Mucosa of gallbladder (tissue), 1 donor: Measurements from ENCODE around the gene PRKCSH. TPM values are rescaled to one million over a fixed set of nuclear protein-coding genes. Genes with fewer than 3 reads are reported as not detected.
"Not testable (repeated sequence)": the region's sequence is repeated elsewhere in the genome, so short reads cannot be mapped to it uniquely, and the experiment has no call there.

Experiments
- DNase-seq: peaks from one replicate; pipeline ENCODE4 v3.0.0-alpha.2; 2020; ENCODE audit warnings: low spot score
- total RNA-seq: library from RNA; stranded (reverse); gene quantifications from one replicate; pipeline ENCODE4 v1.2.1, GENCODE V29; 2021
- donor health status: DM: no; HTN: no; CAD: no.

Gene PRKCSH
- total RNA-seq, 1 donor from 2014 or later, result 357 TPM

DNA sequence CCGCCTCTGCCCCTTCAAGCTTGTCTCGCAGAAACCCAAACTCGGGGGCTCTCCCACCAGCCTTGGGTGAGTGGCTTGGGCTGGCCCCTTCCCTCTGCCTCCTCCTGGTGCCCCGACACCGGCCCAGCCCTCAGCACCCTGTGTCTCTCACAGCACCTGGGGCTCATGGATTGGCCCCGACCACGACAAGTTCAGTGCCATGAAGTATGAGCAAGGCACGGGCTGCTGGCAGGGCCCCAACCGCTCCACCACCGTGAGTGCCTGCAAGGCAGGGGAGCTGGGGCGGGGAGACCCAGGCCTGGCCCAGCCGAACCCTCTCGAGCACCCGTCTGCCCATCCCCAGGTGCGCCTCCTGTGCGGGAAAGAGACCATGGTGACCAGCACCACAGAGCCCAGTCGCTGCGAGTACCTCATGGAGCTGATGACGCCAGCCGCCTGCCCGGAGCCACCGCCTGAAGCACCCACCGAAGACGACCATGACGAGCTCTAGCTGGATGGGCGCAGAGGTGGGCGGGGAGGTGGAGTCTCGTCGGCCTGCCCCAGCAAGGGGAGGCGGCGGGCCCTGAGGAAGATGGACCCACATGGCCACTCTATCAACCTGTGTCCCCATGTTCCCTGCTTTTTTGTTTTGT, 13.6 kb downstream of the PRKCSH start:
- no peak for DNase-seq

DNA sequence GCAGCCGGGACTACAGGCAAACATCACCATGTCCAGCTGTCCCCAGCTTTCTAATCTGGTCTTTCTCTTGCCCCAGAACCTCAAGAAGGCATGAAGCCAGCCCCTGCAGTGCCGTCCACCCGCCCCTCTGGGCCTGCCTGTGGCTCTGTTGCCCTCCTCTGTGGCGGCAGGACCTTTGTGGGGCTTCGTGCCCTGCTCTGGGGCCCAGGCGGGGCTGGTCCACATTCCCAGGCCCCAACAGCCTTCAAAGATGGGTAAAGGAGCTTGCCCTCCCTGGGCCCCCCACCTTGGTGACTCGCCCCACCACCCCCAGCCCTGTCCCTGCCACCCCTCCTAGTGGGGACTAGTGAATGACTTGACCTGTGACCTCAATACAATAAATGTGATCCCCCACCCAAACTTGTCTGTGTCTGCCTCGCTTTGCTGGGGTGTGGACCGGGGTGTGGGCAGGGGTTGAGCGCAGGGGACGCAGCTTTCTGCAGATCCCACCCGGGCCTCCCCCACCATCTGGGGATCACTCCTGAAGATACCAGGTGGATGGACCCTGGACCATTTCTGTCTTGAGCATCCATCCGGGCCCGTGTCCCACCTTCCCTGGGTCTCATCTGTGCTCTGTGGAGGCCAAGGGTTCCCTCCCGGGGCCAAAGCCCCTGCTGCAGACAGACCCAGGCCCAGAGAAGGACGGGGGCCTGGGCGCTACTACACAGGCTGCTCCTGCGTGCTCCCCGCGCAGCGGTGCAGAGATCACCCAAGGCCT, 15.3 kb downstream of the PRKCSH start:
- DNase-seq, result no peak

DNA sequence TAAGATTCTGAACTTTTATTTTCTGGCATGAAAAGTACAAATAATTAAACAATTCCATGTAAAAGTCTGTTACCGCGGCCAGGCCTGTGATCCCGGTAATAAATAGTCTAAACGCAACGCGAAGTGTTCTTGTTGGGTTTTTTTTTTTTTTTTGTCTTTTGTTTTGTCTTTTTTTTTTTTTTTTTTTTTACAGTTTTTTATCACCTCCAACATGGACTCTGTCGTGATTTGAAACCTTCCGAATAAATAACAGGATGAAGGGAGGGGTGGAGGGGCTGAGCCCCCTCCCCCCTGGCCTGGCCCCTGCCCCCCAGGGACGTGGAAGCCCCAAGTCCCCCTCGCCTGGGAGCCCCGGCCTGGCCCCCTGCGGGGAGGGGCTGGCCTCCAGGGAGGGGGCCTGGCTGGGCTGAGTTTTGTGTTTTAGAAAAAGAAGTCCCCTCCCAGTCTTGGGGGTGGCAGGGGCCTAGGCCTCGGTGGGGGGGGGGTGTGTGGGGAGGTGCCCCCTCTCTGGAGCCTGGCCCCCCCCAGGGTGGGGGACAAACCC, 16.0 kb downstream of the PRKCSH start:
- no peak for DNase-seq

DNA sequence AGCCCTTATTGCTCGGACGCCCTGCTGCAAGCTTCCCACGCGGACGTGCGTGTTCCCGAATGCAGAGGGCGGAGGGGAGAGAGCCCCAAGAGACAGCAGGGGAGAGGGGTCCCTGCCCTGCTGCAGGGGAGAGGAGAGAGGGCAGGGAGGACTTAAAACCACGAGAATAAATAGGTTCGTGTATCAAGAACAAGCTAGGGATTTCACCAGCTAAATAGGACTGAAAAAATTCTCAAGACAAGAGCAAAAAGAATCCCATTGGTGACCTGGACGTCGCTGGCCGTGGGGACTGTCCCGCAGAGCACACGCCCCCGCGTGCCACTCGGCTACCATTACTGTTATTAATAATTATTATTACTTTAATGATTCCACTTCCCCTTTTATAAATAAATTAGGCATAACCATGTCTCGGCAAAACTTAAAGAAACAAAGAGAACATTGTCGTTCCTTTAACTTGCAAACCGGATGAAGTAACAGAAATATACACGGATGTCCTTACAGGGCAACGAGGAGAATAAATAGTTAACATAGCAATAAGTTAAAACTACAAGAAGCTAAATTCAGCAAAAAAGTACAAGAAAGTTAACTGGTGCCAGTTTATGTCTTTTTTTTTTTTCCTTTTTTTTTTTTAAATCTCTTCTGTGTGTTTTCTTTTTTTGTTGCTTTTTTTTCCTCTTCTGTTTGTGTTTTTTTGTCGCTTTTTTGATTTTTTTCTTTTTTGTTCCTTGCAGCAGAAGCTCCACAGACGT, 16.6 kb downstream of the PRKCSH start:
- DNase-seq, result no peak

DNA sequence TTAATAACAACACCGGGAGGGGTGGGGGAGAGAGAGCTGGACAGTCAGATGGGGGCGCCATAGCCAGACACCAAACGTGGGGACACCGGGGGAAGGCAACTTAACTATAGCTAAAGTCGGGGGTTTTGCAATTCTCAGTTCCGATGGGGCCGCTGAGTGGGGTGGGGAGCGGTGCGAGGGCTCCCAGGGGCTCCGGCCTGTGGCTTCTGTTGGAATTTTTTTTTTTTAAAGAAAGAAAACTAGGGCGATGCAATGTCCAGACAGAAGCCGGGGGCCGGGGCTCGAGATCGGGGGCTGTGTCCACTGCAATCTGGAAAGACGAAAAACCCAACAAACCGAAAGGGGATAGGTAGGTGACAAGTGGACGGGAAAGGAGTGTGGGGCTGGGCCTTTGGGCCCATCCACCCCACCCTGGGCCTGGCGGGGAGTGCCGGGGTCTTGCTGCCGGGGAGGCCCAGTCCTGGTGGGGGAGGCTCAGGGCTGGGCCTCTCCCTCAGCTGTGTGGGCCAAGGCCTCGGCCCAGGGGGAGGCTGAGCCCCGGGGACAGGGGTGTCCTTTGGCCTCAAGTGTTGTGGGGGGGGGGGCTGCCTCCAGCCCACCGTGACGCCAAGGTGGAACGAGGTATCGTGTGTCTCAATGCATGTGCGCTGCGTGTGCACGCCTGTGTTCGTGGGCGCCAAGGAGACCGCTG, 17.3 kb downstream of the PRKCSH start:
- DNase-seq, result no peak

DNA sequence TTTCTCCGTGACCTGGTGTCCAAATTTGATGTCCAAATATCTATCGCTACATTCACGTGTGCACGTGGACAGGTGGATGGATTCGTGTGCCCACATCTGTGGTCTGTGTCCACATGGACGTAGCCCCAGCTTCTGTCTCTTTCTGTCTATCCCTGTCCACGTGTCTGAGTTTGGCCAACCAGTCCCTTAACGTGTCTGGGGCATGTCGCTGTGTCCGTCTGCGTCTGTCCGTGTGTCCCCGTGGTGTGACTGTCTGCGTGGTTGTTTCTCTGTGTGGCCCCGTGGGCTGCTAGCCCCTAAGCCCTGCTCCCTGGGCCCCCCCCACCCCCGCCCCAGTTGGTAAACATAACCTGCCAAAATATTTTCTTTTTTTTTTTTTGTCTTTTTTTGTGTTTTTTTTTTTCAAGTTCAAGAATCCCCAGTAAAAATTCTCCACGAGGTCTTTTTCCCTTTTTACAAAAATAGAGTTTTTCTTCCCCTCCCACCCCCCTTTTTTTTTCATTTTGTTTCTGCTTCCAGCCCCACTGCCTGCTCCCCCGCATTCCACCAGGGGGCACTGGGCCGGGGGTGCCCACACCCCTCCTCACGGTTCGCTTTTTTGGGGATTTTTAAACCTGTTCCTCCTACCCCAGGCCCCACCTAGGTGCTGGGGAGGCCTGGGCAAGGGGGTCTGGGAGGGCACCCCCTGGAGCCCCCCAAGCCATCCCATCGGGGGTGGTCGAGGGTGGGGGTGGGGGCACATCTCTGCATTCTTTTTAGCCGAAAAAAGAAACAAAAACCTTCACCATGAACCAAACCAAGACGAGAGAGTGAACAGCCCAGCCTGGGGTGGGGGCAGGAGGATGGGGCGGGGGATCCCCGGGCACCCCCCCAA, 18.3 kb downstream of the PRKCSH start:
- no peak for DNase-seq

DNA sequence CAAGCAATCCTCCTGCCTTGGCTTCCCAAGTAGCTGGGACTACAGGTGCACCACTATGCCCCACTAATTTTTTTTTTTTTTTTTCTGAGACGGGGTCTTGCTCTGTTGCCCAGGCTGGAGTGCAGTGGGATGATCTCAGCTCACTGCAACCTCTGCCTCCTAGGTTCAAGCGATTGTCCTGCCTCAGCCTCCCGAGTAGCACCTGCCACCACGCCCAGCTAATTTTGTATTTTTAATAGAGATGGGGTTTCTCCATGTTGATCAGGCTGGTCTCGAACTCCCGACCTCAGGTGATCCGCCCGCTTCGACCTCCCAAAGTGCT, 19.8 kb downstream of the PRKCSH start:
- not testable (repeated sequence) for DNase-seq

DNA sequence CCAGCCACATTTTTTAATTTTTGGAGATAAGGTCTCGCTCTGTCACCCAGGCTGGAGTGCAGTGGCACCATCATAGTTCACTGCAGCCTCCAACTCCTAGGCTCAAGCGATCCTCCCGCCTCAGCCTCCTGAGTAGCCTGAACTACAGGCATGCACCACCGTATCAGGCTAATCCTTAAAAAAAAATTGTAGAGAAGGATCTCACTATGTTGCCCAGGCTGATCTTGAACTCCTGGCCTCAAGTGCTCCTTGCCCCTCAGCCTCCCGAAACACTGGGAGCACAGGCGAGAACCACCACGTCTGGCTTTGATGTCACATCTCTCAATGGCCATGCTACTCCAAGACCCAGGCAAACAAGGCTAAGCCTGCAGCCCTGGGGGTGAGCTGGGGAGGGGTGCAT, 21.2 kb downstream of the PRKCSH start:
- DNase-seq, result no peak

DNA sequence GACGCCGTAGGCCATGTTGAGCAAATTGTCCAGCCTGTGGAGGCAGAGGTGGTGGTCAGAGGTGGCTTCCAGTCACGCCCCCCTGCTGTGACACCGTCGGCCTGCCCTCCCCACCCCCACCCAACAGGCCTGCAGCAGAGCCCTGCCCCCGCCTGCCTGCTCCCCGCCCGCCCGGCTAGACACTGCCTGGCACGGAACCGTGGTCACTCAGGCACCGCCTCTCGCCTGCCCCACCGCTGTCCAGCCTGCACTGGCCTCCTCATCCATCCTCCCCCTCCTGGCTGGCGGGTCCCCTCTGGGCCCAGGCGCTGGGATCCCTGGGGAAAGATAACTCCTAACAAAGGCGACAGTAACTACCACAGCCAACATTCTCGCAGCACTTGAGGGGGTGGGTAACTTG, 21.7 kb downstream of the PRKCSH start:
- DNase-seq, result peak; percentile 41

DNA sequence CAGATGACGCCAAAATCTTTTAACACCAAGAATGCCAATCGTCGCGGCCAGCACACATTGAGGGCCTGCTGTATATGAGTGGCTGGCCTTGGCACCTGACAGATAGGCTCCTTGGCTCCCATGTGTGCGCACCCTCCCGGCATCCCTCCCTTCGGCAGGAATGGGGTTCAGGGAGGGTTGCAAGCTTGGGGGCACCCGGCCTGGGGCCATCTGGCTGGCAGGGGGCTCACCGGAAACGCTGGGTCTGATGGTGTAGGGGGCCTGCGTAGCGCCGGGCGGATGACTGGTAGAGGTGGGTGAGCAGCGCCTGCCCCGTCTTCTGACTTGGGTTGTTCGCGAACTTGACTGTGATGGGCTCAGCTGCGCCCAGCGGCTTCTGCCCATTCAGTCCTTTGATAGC, 22.4 kb downstream of the PRKCSH start:
- no peak for DNase-seq

DNA sequence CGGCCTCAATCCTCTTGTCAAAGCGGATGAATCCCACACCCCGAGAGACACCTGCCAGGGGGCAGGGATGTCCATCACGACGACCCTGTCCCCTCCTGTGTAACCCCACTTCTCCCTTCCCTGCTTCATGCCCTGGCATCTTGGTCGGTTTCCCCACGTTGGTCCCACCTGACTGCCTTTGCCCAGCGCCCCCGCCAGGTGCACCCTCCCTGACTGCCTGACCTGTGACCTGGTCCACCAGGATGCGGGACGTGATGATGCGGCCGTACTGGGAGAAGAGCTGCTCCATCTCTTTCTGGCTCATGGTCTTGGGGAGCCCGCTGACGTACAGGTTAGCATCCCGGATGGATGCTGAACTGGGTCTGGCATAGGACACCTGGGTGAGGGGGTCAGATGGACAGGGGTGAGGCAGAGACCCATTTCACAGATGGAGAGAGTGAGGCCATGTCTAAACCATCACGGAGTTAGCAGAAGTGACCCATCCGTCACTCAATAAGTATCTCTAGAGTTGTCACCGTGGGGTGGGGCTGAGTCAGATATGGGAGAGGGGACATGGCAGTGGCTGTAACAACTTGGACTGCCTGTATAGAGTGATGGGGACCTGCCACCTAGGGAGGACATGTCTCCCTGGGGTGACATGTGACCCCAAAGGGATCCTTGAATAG, 22.9 kb downstream of the PRKCSH start:
- DNase-seq, result no peak

DNA sequence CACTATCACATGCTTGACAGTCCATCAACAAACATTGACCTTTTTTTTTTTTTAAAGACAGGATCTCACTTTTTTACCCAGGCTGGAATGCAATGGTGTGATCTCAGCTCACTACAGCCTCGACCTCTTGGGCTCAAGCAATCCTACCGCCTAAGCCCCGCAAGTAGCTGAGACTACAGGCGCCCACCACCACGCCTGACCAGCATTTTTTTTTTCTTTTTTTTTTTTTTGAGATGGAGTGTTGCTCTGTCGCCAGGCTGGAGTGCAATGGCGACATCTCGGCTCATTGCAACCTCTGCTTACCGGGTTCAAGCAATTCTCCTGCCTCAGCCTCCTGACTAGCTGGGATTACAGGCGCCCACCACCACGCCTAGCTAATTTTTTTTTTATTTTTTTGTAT, 23.5 kb downstream of the PRKCSH start:
- not testable (repeated sequence) for DNase-seq

DNA sequence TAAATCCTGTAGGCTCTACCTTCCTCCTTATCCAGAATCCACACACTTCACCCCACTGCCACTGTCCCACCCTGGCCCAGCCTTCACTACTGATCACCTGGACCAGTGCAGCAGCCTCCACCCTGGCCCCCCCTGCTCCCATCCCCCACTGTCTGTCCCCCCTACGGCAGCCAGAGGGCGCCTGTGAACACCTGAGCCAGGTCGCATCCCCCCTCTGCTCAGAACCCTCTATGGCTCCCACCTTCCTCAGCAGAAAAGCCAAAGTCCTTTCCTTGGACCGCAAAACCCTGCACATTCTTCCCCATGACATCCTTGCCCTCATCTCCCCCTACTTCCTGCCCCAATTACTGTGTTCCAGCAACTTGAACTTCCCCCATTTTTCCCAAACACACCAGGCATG, 24.8 kb downstream of the PRKCSH start:
- no peak for DNase-seq

DNA sequence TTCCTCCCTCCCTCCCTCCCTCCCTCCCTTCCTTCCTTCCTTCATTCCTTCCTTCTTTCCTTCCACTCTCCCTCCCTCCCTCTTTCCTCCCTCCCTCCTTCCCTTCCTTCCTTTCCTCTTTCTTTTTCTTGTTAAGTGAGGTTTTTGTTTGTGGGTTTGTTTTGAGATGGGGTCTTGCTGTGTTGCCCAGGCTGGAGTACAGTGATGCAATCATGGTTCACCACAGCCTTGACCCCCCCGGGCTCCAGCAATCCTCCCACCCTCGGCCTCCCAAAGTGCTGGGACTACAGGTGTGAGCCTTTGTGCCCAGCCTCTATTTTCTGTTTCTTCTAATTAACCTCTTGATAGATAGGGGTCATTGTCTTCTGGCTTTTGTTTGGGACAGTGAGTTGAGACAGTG, 26.0 kb downstream of the PRKCSH start:
- DNase-seq, result no peak

DNA sequence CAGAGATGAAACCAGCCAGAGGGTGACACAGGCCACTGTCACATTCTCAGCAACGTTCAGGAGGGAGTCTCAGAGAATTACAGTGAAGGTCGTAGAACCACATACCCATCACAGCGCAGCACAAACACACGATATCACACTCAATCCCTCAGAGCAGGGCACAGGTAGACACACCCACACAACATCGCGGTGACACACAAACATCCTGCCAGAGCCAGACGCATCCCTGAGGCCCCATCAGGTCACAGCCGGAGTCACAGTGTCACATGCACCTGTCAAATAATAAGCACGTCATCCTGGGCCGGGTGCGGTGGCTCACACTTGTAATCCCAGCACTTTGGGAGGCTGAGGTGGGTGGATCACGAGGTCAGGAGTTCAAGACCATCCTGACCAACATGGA, 28.0 kb downstream of the PRKCSH start:
- DNase-seq, result no peak

DNA sequence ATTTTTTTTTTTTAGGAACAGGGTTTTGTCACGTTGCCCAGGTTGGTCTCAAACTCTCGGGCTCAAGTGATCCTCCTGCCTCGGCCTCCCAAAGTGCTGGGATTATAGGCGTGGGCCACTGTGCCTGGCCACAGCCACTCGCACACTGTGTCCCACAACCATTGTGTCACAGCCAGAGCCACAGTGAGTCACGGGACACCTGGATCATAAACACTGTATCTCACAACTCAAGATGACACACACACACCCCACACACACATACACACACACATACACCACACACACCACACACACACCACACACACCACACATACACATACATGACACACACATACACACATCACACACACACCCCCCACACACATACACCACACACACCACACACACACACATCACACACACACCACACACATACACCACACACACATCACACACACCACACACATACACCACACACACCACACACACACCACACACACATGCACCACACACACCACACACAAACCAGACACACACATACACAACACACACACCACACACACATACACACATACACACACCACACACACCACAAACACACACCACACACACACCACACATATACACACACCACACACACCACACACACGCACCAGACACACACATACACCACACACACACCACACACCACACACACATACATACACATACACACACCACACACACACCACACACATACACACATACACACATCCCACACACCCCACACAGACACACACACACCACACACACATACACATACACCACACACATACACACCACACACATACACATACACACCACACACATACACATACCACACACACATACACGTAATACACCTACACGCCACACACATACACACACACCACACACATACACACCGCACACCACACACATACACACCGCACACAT, 29.2 kb downstream of the PRKCSH start:
- no peak for DNase-seq

DNA sequence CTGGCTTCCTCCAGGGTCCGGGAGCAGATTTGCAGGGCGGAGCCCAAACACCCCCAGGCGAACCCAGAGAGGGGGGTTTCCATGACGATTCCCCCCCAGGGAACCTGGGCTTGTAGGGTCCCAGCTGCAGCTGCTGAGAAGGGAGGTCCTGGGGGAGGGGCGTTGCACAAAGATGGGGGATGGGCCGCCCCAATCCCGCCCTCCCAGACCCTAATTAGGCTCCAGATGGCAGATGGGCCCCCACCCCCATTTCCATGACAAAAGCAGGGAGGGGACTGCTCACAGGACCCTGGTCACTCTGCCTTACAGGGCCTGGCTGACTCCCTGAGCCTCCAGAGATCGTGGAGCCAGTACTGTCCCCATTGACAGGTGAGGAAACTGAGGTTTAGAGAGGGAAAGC, 30.2 kb downstream of the PRKCSH start:
- DNase-seq, result no peak

DNA sequence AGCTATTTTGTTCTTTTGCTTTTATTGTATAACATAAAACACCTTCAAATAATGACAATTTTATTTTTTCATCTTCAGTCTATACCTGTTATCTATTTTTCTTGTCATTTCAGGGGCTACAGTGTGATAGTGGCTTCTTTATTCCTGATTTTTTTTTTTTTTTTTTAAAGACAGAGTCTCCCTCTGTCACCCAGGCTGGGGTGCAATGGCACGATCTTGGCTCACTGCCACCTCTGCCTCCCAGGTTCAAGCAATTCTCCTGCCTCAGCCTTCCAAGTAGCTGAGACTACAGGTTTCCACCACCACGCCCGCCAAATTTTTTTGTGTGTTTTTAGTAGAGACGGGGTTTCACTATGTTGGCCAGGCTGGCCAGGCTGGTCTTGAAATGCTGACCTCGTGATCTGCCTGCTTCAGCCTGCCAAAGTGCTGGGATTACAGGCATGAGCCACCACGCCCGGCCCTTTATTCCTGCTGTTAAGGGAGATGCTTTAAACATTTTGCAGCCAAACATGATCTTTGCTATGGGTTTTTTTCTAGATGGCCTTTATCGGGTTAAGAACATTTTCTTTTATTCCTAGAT, 32.9 kb downstream of the PRKCSH start:
- DNase-seq, result not testable (repeated sequence)

DNA sequence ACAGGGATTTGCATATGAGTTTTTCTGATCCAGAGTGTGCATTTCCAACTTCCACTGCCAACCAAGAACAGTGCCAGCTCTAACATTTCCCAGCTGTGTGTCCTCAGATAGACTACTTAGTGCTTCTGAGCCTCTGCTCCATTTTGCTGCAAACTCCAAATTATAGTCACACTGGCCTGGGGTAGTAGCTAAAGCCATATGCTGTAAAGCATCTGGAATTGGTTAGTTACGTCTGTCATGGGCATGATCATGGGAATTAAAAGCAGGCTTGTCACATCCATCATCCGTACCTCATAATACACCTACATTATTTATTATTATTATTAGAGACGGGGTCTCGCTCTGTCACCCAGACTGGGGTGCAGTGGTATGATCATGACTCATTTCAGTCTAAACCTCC, 38.3 kb downstream of the PRKCSH start:
- DNase-seq, result no peak
